Neural crest cell (in vitro differentiated cells): ENCODE data around the gene TMEM202. TPM values are rescaled to one million over a fixed set of nuclear protein-coding genes. Genes with fewer than 3 reads are reported as not detected.

ENCODE experiments used
- DNase-seq: peaks from one replicate; pipeline ENCODE4 v3.0.0; 2021; ENCODE audit warnings: low read depth, mixed read lengths, low spot score
- H3K27ac Mint-ChIP-seq: one replicate; pipeline ENCODE4 v1.8.0; 2021; ENCODE audit warnings: mild to moderate bottlenecking, mixed read lengths; ENCODE audit not compliant: unreplicated experiment
- H3K27me3 Mint-ChIP-seq: 2 replicates; pipeline ENCODE4 v1.8.0; 2021; ENCODE audit warnings: low read depth, mild to moderate bottlenecking, mixed read lengths
- H3K36me3 Mint-ChIP-seq: 2 replicates; pipeline ENCODE4 v1.8.0; 2021; ENCODE audit warnings: low read depth, mild to moderate bottlenecking, mixed read lengths
- H3K4me1 Mint-ChIP-seq: 2 replicates; pipeline ENCODE4 v1.8.0; 2021; ENCODE audit warnings: mixed read lengths
- H3K4me3 Mint-ChIP-seq: one replicate; pipeline ENCODE4 v1.8.0; 2021; ENCODE audit warnings: mild to moderate bottlenecking, mixed read lengths
- H3K9me3 Mint-ChIP-seq: 2 replicates; pipeline ENCODE4 v1.8.0; 2021; ENCODE audit warnings: mixed read lengths
- total RNA-seq: library from RNA; stranded (reverse); gene quantifications from 2 replicates; pipeline ENCODE4 v1.2.1, GENCODE V29; 2021
- TF ChIP-seq, protein P1 (sequence below): fragments of 200-600 bp; sonication (generic); conservative IDR thresholded peaks from 2 replicates; pipeline ENCODE4 v1.5.0; 2021; ENCODE audit warnings: antibody characterized with exemption, mild to moderate bottlenecking

Gene TMEM202
- total RNA-seq, 1 donor from 2014 or later, result not detected

DNA sequence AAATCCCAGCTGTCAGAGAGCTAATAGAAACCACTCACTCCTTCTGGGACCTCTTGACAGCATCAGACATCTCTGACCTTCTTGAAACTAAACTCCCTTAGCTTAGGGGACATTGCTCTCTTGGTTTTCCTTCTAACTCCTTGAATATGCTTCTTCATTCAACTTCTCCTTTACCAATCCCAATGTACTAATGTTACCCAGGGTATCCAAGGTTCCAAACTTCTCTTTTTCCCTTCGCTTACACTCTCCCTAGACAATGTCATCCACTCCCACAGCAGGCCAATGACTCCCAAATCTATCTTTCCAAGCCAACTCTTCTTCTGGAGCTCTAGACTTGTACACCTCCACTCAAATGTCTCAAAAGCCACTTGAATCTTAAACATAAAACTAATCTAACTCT is 36.9 kb upstream of the TMEM202 start:
- H3K36me3 Mint-ChIP-seq, result no peaks in the 10 kb centered on the region
- H3K4me3 Mint-ChIP-seq, result no peak overlapping the region
- no peaks in the 10 kb centered on the region for H3K27me3 Mint-ChIP-seq
- TF ChIP-seq, protein P1, sequence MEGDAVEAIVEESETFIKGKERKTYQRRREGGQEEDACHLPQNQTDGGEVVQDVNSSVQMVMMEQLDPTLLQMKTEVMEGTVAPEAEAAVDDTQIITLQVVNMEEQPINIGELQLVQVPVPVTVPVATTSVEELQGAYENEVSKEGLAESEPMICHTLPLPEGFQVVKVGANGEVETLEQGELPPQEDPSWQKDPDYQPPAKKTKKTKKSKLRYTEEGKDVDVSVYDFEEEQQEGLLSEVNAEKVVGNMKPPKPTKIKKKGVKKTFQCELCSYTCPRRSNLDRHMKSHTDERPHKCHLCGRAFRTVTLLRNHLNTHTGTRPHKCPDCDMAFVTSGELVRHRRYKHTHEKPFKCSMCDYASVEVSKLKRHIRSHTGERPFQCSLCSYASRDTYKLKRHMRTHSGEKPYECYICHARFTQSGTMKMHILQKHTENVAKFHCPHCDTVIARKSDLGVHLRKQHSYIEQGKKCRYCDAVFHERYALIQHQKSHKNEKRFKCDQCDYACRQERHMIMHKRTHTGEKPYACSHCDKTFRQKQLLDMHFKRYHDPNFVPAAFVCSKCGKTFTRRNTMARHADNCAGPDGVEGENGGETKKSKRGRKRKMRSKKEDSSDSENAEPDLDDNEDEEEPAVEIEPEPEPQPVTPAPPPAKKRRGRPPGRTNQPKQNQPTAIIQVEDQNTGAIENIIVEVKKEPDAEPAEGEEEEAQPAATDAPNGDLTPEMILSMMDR, result no peak
- no peaks in the 10 kb centered on the region for H3K9me3 Mint-ChIP-seq
- H3K27ac Mint-ChIP-seq, result no peak overlapping the region
- no peak for DNase-seq
- H3K4me1 Mint-ChIP-seq, result no peaks in the 10 kb centered on the region

DNA sequence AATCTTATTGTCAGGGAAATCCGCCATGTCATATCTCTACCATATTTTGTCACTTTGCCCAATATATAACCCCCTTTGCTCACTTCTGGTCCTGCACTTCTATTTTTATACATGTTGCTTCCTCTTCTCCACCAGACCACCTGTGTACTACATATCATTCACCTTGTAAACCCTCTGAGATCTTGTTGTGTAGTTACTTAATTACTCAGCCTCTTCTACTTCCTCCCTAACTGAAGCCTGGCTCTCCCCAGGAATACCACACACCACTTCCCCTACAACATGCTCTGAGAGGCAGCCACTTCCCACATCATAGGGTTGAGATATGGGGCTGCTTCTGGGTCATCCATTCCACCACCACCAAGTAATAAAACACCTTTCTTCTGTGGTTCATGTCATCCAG is 32.3 kb upstream of the TMEM202 start:
- TF ChIP-seq, protein P1, result no peak

DNA sequence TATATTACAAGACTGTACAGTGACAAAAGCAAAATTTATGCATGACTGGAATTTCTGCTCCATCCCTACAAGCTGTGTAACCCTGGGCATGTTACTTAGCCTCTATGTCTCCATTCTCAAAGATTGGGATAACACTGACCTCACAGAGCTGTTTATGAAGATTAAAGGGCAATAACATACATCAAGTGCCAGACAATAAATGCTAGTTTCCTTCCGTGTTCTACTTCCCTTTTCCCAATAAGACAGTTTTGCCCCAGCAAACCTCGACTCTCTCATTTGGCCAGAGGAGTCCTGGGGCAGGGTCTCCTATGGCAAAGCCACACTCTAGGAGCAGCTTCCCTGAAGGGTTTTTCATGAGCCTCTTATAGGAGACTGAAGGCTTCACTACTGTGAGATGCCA is 29.8 kb upstream of the TMEM202 start:
- no peaks in the 10 kb centered on the region for H3K4me1 Mint-ChIP-seq
- no peak overlapping the region for H3K27ac Mint-ChIP-seq
- no peak overlapping the region for H3K4me3 Mint-ChIP-seq
- no peak for DNase-seq
- H3K27me3 Mint-ChIP-seq, result no peaks in the 10 kb centered on the region
- H3K9me3 Mint-ChIP-seq, result no peaks in the 10 kb centered on the region
- TF ChIP-seq, protein P1, result no peak
- H3K36me3 Mint-ChIP-seq, result peaks cover 3% of the 10 kb centered on the region

More for the DNA sequence above, 32.3 kb upstream of the TMEM202 start:
- H3K4me1 Mint-ChIP-seq, result no peaks in the 10 kb centered on the region
- H3K27me3 Mint-ChIP-seq, result no peaks in the 10 kb centered on the region
- peaks cover 3% of the 10 kb centered on the region for H3K36me3 Mint-ChIP-seq
- no peak overlapping the region for H3K4me3 Mint-ChIP-seq
- no peaks in the 10 kb centered on the region for H3K9me3 Mint-ChIP-seq
- no peak overlapping the region for H3K27ac Mint-ChIP-seq
- DNase-seq, result no peak

DNA sequence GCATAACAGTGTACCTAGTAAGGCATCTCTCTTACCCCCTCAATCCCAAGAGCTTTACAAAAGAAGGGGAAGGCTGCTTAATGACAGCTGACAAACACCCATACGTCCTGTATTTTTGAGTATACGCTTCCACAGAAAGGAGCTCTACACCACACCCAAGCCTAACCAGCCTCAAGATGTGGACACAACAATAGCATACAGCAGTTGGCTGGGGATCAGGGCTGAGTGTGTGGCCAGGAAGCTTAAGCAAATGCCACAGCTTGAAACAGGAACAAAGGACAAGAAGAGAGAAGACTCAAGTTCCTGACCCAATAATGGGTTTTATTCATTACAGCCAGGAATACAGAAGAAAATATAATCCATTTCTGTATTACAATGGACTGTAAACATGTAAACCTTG is 29.2 kb upstream of the TMEM202 start:
- H3K27me3 Mint-ChIP-seq, result no peaks in the 10 kb centered on the region
- H3K4me3 Mint-ChIP-seq, result no peak overlapping the region
- H3K4me1 Mint-ChIP-seq, result peaks cover under 1% of the 10 kb centered on the region
- TF ChIP-seq, protein P1, result no peak
- H3K9me3 Mint-ChIP-seq, result no peaks in the 10 kb centered on the region
- DNase-seq, result no peak
- peaks cover 3% of the 10 kb centered on the region for H3K36me3 Mint-ChIP-seq
- H3K27ac Mint-ChIP-seq, result no peak overlapping the region

DNA sequence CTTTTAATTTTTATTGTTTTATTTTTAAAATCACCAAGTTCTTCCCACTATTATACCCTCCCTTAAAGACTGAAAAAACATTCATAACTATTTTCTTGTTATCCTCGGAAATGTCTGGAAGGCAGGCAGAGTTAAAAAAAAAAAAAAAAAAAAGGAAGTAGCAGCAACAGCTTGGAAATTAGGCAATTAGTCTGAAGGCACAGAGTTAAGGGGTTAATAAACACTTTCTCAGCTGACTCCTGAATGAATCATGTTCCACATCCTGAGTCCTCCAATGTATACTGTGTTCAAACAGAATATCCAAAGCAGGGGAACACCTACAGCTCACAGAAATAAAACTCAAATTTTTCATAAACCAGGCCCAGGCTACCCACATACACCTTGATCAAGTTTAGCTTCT is 28.1 kb upstream of the TMEM202 start:
- DNase-seq, result no peak
- Mint-ChIP-seq H3K4me3 (no peak overlapping the region), H3K9me3 (no peaks in the 10 kb centered on the region), H3K27me3 (peaks cover 4% of the 10 kb centered on the region), H3K27ac (no peak overlapping the region), H3K36me3 (peaks cover 3% of the 10 kb centered on the region), H3K4me1 (peaks cover 11% of the 10 kb centered on the region)
- TF ChIP-seq, protein P1, result no peak

DNA sequence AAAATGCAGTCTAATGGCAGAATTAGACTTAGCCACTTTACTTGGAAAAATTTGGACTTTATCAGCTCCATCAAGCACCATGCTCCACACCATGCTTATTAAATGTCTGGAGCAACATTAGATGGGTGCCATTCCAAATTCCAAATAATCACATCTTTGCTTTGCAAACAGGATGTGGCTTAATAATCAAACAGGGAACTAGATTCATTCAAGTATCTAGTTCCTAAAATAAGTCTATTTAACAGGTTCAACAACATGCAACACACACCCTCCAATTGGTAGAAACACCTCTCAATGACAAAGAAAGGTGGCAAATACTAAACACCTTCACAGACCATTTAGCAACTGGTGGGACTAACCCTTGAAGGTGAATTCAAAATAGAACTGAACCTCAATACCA is 25.7 kb upstream of the TMEM202 start:
- Mint-ChIP-seq H3K4me3 (no peak overlapping the region), H3K27me3 (peaks cover 16% of the 10 kb centered on the region), H3K27ac (no peak overlapping the region), H3K9me3 (no peaks in the 10 kb centered on the region), H3K4me1 (peaks cover 29% of the 10 kb centered on the region), H3K36me3 (no peaks in the 10 kb centered on the region)
- no peak for DNase-seq
- TF ChIP-seq, protein P1, result no peak
